ENCODE results near the gene PNKP. TPM values are rescaled to one million over a fixed set of nuclear protein-coding genes. Genes with fewer than 3 reads are reported as not detected.
A peak's percentile ranks its signal among the peaks of the same experiment; 100 is the strongest.

Gene PNKP
- total and polyA plus RNA-seq, 9 of the 15 experiments (the other 6 are each of a cell fraction or from before 2014, with no cell fraction given) = 2.8 to 85.4 (median 25.3) TPM

DNA sequence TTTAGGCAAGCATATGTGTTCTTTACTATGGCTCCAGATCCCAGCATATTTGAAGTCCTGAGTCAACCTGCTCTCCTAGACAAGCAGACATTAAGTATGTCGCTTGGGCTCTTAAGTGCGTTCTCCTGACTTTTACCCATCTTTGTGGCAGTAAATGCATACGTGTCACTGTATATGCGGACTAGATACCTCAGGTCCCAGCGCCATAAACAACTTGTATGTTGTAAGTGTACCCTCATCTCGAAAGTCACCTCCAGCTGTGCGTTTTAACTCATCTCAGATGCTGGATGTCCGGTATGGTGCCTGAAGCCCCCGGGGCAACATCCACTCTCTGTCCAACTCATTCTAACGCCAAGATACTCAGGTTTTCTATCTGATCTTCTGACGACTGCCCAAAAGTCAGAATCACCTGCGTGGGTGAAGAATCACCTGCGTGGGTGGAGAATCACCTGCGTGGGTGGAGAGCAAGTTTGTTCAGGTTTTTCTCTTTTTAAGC is 14.7 kb downstream of the PNKP start (continued):
- TF ChIP-seq MAZ (CRISPR knock-in tag; conservative IDR thresholded peaks at IDR 0.05 in 1 of 2, IDR thresholded peaks at IDR 0.05 in 1 of 2) = no peak

DNA sequence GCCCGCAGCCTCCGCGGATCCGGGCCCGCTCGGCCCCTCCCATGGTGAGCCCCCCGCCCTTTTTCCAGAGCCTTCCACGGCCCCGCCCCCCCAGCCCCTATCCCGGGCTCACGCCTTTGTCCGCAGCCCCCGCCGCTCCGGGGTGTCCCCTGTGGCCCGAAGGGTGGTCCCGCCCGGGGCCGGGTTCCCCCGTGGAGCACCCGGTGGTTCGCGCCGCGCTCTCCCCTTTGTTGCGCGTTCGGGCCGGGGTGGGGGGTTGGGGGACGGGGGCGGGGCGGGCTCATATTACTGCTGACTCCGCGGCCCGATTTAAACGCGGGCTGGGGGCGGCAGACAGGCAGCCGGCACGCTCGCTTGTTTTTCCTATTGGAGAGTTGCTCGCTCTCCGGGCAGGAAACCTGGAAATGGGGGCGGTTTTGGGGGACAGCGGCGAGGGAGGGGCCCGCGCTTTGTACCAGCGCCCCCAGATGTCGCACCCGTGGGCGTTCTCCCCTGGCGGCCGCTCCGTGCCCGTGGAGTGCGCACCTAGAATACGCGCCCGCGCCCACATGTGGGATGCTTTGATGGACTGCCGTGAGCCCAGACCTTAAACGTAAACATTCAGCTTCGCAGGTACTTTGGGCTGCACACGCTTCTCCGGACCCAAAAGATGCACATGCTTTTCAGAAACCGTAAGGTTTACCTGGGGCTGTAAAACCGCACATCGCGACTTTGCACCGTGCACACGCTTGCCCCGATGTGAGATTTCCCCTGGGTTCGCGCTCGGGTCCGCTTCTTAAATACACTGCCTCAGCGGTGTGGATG is 15.7 kb downstream of the PNKP start:
- CTCF ChIA-PET (ENCODE audit: low intra/inter-chr PET ratio) = no interaction called here
- FAIRE-seq = no peak
- Histone ChIP-seq H3K4me2 (ENCODE audit: insufficient read depth, low read length) (peak overlapping the region; percentile 92), H3K9me3 (replicated peaks; ENCODE audit: control insufficient read depth, insufficient read depth, low read depth, low read length) (0 out of 2 replicates have a peak, but pooled peaks cover 6% of the 10 kb centered on the region), H3K27ac (ENCODE audit: extremely low read depth, low read depth, low read length) (peak overlapping the region; percentile 100), H3K4me1 (replicated peaks in 1 of 2; ENCODE audit: control insufficient read depth in 2 of 2, insufficient read depth in 2 of 2, low read length in 2 of 2) (peaks cover 39 to 70% of the 10 kb centered on the region in 2 experiments), H3K4me3 (peak overlapping the region; percentile 87), H3K9ac (ENCODE audit: insufficient read depth in 1 of 2, low read depth in 2 of 2, low read length in 2 of 2) (peak overlapping the region; percentile 97 to 99), H4K20me1 (replicated peaks; ENCODE audit: control insufficient read depth, insufficient read depth, low read length) (peaks cover 16% of the 10 kb centered on the region), H3K27me3 (ENCODE audit: control insufficient read depth in 2 of 2, insufficient read depth in 2 of 2, low read length in 2 of 2) (no peaks in the 10 kb centered on the region), H3K9me1 (ENCODE audit: control insufficient read depth, insufficient read depth, low read length) (peaks cover 11% of the 10 kb centered on the region), H3K36me3 (ENCODE audit: control insufficient read depth, insufficient read depth, low read length) (peaks cover 42% of the 10 kb centered on the region), H2AFZ (ENCODE audit: low read depth, low read length) (peak overlapping the region; percentile 97; the same call in 1 of the 2 replicates), H3K79me2 (ENCODE audit: control insufficient read depth, insufficient read depth, low read length) (peaks cover 54% of the 10 kb centered on the region)
- in situ Hi-C loops (cut with MboI) = no loop called here
- ATAC-seq = no peak
- BruUV-seq (replicated peaks) = no TSS peak
- intact Hi-C loops (cut with micrococcal nuclease) = no loop called here
- 5% methylated on average over 39 of the region's 78 CpGs for WGBS (ENCODE audit: insufficient coverage, low coverage, missing lambda C conversion rate)
- POLR2A ChIA-PET = interaction anchor here (1.0 to 1.7 kb wide), 4 partner anchors 9 to 22 kb away, joined by 5 to 6 read pairs (median 5); no protein-coding TSS in a partner anchor
- DNase-seq (ENCODE audit: extremely low read depth in 1 of 4, low spot score in 3 of 4) = peak; percentile 55 to 89 (median 77)
- TF ChIP-seq RHOXF2B (CRISPR knock-in tag; conservative IDR thresholded peaks at IDR 0.05) = no peak
- TF ChIP-seq, protein P1, sequence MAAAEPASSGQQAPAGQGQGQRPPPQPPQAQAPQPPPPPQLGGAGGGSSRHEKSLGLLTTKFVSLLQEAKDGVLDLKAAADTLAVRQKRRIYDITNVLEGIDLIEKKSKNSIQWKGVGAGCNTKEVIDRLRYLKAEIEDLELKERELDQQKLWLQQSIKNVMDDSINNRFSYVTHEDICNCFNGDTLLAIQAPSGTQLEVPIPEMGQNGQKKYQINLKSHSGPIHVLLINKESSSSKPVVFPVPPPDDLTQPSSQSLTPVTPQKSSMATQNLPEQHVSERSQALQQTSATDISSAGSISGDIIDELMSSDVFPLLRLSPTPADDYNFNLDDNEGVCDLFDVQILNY (CRISPR knock-in tag; IDR thresholded peaks at IDR 0.05) = no peak
- TF ChIP-seq NR3C1 (CRISPR knock-in tag; IDR thresholded peaks at IDR 0.05) = no peak
- TF ChIP-seq, protein P2, sequence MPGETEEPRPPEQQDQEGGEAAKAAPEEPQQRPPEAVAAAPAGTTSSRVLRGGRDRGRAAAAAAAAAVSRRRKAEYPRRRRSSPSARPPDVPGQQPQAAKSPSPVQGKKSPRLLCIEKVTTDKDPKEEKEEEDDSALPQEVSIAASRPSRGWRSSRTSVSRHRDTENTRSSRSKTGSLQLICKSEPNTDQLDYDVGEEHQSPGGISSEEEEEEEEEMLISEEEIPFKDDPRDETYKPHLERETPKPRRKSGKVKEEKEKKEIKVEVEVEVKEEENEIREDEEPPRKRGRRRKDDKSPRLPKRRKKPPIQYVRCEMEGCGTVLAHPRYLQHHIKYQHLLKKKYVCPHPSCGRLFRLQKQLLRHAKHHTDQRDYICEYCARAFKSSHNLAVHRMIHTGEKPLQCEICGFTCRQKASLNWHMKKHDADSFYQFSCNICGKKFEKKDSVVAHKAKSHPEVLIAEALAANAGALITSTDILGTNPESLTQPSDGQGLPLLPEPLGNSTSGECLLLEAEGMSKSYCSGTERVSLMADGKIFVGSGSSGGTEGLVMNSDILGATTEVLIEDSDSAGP (CRISPR knock-in tag; IDR thresholded peaks at IDR 0.05) = no peak
- TF ChIP-seq, protein P3, sequence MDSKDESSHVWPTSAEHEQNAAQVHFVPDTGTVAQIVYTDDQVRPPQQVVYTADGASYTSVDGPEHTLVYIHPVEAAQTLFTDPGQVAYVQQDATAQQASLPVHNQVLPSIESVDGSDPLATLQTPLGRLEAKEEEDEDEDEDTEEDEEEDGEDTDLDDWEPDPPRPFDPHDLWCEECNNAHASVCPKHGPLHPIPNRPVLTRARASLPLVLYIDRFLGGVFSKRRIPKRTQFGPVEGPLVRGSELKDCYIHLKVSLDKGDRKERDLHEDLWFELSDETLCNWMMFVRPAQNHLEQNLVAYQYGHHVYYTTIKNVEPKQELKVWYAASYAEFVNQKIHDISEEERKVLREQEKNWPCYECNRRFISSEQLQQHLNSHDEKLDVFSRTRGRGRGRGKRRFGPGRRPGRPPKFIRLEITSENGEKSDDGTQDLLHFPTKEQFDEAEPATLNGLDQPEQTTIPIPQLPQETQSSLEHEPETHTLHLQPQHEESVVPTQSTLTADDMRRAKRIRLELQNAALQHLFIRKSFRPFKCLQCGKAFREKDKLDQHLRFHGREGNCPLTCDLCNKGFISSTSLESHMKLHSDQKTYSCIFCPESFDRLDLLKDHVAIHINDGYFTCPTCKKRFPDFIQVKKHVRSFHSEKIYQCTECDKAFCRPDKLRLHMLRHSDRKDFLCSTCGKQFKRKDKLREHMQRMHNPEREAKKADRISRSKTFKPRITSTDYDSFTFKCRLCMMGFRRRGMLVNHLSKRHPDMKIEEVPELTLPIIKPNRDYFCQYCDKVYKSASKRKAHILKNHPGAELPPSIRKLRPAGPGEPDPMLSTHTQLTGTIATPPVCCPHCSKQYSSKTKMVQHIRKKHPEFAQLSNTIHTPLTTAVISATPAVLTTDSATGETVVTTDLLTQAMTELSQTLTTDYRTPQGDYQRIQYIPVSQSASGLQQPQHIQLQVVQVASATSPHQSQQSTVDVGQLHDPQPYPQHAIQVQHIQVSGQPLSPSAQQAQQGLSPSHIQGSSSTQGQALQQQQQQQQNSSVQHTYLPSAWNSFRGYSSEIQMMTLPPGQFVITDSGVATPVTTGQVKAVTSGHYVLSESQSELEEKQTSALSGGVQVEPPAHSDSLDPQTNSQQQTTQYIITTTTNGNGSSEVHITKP (IDR thresholded peaks at IDR 0.05; ENCODE audit: partially characterized antibody) = peak; percentile 57
- TF ChIP-seq, protein P4, sequence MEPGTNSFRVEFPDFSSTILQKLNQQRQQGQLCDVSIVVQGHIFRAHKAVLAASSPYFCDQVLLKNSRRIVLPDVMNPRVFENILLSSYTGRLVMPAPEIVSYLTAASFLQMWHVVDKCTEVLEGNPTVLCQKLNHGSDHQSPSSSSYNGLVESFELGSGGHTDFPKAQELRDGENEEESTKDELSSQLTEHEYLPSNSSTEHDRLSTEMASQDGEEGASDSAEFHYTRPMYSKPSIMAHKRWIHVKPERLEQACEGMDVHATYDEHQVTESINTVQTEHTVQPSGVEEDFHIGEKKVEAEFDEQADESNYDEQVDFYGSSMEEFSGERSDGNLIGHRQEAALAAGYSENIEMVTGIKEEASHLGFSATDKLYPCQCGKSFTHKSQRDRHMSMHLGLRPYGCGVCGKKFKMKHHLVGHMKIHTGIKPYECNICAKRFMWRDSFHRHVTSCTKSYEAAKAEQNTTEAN (CRISPR knock-in tag; IDR thresholded peaks at IDR 0.05) = no peak
- no peak for TF ChIP-seq ZKSCAN1 (IDR thresholded peaks at IDR 0.05; ENCODE audit: low read depth, low read length)
- no peak for TF ChIP-seq HDAC6 (IDR thresholded peaks at IDR 0.05; ENCODE audit: low read depth, low read length)
- TF ChIP-seq GABPB1 (CRISPR knock-in tag; IDR thresholded peaks at IDR 0.05) = no peak
- TF ChIP-seq MEIS2 (IDR thresholded peaks at IDR 0.05; ENCODE audit: partially characterized antibody) = no peak
